C4-2B (cell line): ENCODE measurements around the gene NINJ1.

Experiments used
- H3K27ac ChIP-seq: fragments of 450-650 bp; 2 replicates; pipeline ENCODE4 v1.5.1; 2017
- ZFX ChIP-seq: fragments of 450-650 bp; IDR thresholded peaks from 2 replicates; pipeline ENCODE4 v1.6.1; 2017
- TF ChIP-seq, protein P1 (sequence below): fragments of 450-650 bp; conservative IDR thresholded peaks from 2 replicates; pipeline ENCODE4 v1.5.1; 2017; ENCODE audit warnings: mild to moderate bottlenecking

Gene NINJ1

DNA sequence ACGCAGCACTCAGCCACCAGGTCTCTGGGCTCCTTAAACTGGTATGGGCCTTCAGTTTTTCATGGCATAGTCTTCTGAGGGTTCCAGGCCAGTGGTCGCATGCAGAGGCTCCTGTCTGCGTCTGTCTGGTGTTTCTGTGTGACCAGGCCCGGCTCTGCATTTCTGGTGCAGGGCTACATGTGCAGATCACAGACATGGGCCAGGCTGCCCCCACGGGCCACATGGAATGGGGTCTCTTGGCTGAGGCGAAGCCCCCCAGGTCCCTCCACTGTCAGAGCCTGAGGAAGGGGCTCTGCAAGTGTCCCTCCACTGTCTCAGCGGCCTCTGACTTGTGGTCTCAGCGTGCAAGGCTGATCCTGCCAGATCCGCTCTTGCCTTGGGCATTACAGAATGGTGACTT lies 53.6 kb downstream of the NINJ1 start:
- no peak overlapping the region for H3K27ac ChIP-seq
- TF ChIP-seq ZFX: no peak
- TF ChIP-seq, protein P1, sequence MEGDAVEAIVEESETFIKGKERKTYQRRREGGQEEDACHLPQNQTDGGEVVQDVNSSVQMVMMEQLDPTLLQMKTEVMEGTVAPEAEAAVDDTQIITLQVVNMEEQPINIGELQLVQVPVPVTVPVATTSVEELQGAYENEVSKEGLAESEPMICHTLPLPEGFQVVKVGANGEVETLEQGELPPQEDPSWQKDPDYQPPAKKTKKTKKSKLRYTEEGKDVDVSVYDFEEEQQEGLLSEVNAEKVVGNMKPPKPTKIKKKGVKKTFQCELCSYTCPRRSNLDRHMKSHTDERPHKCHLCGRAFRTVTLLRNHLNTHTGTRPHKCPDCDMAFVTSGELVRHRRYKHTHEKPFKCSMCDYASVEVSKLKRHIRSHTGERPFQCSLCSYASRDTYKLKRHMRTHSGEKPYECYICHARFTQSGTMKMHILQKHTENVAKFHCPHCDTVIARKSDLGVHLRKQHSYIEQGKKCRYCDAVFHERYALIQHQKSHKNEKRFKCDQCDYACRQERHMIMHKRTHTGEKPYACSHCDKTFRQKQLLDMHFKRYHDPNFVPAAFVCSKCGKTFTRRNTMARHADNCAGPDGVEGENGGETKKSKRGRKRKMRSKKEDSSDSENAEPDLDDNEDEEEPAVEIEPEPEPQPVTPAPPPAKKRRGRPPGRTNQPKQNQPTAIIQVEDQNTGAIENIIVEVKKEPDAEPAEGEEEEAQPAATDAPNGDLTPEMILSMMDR: no peak

DNA sequence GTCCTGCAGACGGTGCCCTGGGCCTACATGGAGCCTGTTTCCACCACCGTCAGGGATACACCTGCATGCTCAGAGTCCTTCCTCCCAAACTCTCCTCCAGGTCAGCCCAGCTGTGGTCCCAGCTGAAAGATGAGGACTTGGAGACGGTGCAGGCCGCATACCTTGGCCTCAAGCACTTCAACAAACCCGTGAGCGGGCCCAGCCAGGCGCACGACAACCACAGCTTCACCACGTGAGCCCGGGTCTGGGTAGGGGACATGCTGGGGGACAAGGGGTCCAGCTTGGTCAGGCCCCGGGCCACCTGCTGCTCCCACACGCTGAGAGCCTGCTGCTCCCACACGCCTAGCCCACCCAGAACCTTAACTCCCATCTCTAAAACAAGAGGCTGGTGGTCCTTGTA lies 54.7 kb downstream of the NINJ1 start:
- H3K27ac ChIP-seq: no peak overlapping the region
- TF ChIP-seq, protein P1: no peak
- TF ChIP-seq ZFX: no peak

GRCh38 chr9:93077811-93078210 lies 56.2 kb downstream of the NINJ1 start:
- no peak for TF ChIP-seq ZFX
- TF ChIP-seq, protein P1: no peak
- H3K27ac ChIP-seq: no peak overlapping the region

DNA sequence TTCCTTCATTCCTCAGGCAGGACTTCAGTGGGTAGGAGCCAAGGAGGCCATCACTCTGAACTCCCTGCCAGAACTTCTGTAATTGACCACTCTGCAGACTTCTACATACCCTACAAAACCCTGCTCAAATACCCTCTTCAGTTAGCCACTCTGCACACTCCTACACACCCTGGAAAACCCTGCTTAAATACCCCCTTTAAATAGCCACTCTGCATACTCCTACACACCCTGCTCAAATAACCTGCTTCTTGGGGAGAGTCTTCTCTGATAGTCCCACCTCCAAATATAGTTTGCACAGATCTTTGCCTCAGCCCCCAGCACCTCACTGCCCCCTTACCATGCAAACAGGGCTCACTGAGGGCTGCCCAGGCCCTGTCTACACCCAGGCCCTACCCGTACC lies 56.7 kb downstream of the NINJ1 start:
- no peak for TF ChIP-seq ZFX
- TF ChIP-seq, protein P1: no peak

DNA sequence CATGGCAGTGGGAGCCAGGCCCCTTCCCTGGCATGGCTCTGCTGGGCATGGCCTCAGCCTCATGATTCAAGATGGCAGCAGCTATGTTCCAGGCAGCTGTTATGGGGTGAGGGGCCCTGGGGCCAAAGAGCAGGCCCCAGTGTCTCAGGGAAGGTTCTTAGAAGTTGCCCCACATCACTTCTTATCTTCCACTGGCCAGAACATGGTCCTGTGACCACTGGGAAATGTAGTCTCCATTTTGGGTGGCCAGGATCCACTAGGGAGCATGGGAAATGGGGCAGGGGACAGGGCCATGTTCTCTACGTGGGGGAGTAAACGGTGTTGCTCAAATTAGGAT lies 57.3 kb downstream of the NINJ1 start:
- H3K27ac ChIP-seq: no peak overlapping the region
- TF ChIP-seq, protein P1: no peak
- no peak for TF ChIP-seq ZFX

More for the DNA sequence above, 56.7 kb downstream of the NINJ1 start:
- H3K27ac ChIP-seq: no peak overlapping the region

DNA sequence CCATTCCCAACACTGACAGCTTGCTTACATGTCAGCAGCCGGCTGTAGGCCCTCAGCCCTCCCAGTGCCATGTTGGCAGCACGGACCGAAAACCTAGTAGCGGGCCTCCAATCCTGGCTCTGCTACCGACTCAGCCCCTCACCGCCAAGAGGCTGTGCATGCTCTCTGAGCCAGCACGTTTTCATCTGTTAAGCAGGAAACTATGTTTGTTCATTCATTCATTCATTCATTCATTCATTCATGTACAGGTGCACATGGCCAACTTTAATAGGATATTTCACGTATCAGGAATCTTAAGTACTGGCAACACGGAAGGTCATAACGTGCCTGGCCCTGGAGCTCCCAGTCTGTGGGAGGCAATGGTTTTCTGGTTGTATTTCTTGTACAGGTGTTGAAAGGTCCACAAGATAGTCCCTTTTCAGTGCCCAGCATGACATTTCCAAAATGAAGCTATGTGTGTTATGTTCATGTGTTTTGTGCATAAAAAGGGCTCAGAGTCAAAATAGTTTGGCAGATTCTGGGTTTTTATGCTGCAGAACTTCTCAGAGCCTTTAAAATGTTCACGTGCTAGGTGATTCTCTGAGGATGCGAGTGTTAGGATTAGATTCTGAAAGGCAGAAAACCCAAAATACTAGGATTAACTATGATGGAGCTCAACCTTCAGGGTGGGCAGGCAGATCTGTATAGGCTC lies 57.8 kb downstream of the NINJ1 start:
- TF ChIP-seq ZFX: no peak
- TF ChIP-seq, protein P1: no peak
- H3K27ac ChIP-seq: no peak overlapping the region

DNA sequence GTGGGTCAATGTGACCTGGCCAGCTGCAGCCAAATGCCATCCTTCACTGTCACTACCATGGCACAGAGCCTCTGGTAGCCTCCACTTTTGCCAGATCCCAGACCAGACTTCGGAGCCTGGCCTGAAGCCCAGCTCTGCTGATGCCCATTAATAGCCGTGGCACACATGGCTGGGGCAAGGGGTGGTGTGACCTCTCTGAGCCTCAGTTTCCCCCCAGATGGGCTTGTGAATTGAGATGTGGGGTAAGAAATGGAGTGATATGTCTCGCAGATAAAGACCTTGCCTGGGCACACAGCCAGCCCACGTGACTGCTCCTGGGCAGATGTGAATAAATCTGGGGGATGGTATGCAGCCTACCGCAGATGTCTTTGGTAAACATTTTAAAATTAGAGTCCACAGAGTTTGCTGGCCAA lies 61.7 kb downstream of the NINJ1 start:
- TF ChIP-seq, protein P1: no peak
- TF ChIP-seq ZFX: no peak
- H3K27ac ChIP-seq: no peak overlapping the region
